Activated CD8-positive, alpha-beta memory T cell treated with anti-CD3 and anti-CD28 coated beads, Interleukin-2, amount 10 ng/mL, durations not matched to agents 7 days and 5 days (primary cell): Measurements from ENCODE around the gene FAM3A. TPM values are rescaled to one million over a fixed set of nuclear protein-coding genes. Genes with fewer than 3 reads are reported as not detected.

Experiments
- total RNA-seq, 2 experiments: library from RNA; stranded (reverse); gene quantifications; one replicate each; pipeline ENCODE4 v1.2.3, GENCODE V29; 2021

The FAM3A gene
- total RNA-seq, 2 experiments from 2014 or later, result 21.5 to 31.7 TPM

Other genes starting within 250 kb of the FAM3A start
- not detected for gene TEX28, start 221.1 kb downstream of the FAM3A start, total RNA-seq
- gene TKTL1, start 220.4 kb downstream of the FAM3A start, total RNA-seq, result 1 to 10 TPM in 1 of 2 experiments, under 1 TPM in 1; 0.75 to 1.1 TPM
- 1,000 to 10,000 TPM; 1,602 to 2,011 TPM for gene FLNA, start 141.6 kb downstream of the FAM3A start, total RNA-seq
- gene EMD, start 136.9 kb downstream of the FAM3A start, total RNA-seq, result 10 to 100 TPM; 64.6 to 70.2 TPM
- gene RPL10, start 117.9 kb downstream of the FAM3A start, total RNA-seq, result 1,000 to 10,000 TPM; 2,013 to 2,356 TPM
- 10 to 100 TPM; 18.4 to 19.6 TPM for gene DNASE1L1, start 107.0 kb downstream of the FAM3A start, total RNA-seq
- 10 to 100 TPM; 77.1 to 90.2 TPM for gene TAFAZZIN, start 104.7 kb downstream of the FAM3A start, total RNA-seq
- 10 to 100 TPM; 42.0 to 48.4 TPM for gene ATP6AP1, start 87.6 kb downstream of the FAM3A start, total RNA-seq
- 100 to 1,000 TPM in 1 of 2 experiments, 10 to 100 TPM in 1; 99.0 to 117 TPM for gene GDI1, start 79.1 kb downstream of the FAM3A start, total RNA-seq
- gene FAM50A, start 72.1 kb downstream of the FAM3A start, total RNA-seq, result 10 to 100 TPM; 66.2 to 70.5 TPM
- gene PLXNA3, start 58.0 kb downstream of the FAM3A start, total RNA-seq, result 10 to 100 TPM; 42.3 to 48.5 TPM
- 10 to 100 TPM; 38.8 to 39.0 TPM for gene LAGE3, start 37.0 kb downstream of the FAM3A start, total RNA-seq
- gene UBL4A, start 29.6 kb downstream of the FAM3A start, total RNA-seq, result 10 to 100 TPM; 48.1 to 53.2 TPM
- gene SLC10A3, start 25.6 kb downstream of the FAM3A start, total RNA-seq, result 10 to 100 TPM; 24.3 to 24.9 TPM
- 100 to 1,000 TPM; 116 to 117 TPM for gene G6PD, start 30.6 kb upstream of the FAM3A start, total RNA-seq
- gene IKBKG, start 31.4 kb upstream of the FAM3A start, total RNA-seq, result 10 to 100 TPM; 53.0 to 58.1 TPM
- not detected for gene CTAG1A, start 68.9 kb upstream of the FAM3A start, total RNA-seq
- not detected for gene CTAG1B, start 103.0 kb upstream of the FAM3A start, total RNA-seq
- 10 to 100 TPM; 30.3 to 31.6 TPM for gene CTAG2, start 137.3 kb upstream of the FAM3A start, total RNA-seq
- gene GAB3, start 234.8 kb upstream of the FAM3A start, total RNA-seq, result 10 to 100 TPM; 20.0 to 26.6 TPM
- gene DKC1, start 246.6 kb upstream of the FAM3A start, total RNA-seq, result 100 to 1,000 TPM in 1 of 2 experiments, 10 to 100 TPM in 1; 81.0 to 116 TPM